Stomach (tissue), 4 donors: ENCODE measurements around the gene RASA3.
A peak's percentile ranks its signal among the peaks of the same experiment; 100 is the strongest.

Experiments
- EP300 ChIP-seq: sonication (generic); formaldehyde crosslinking; IDR thresholded peaks from one replicate; pipeline ENCODE4 v1.6.1; 2017; ENCODE audit warnings: antibody characterized with exemption
- POLR2A ChIP-seq, 4 donors: fragments of 450-650 bp; IDR thresholded peaks; one replicate each; pipeline ENCODE4 v1.6.1; 2016; ENCODE audit warnings: antibody characterized with exemption in 4 of 4, control low read depth in 2 of 4, mild to moderate bottlenecking in 1 of 4, moderate library complexity in 1 of 4
- POLR2AphosphoS5 ChIP-seq, 3 donors: sonication (generic); formaldehyde crosslinking; IDR thresholded peaks; one replicate each; pipeline ENCODE4 v1.6.1; 2016; ENCODE audit warnings: antibody characterized with exemption in 3 of 3
- TF ChIP-seq, protein P1 (sequence below), 7 experiments: fragments of 450-650 bp in 4 of 7; fragments of 200-600 bp in 3 of 7; sonication (generic) in 3 of 7; IDR thresholded peaks; one replicate each; pipeline ENCODE4 v1.5.1; 2016 to 2019; ENCODE audit warnings: antibody characterized with exemption in 7 of 7, control low read depth in 2 of 7, mild to moderate bottlenecking in 1 of 7

DNA sequence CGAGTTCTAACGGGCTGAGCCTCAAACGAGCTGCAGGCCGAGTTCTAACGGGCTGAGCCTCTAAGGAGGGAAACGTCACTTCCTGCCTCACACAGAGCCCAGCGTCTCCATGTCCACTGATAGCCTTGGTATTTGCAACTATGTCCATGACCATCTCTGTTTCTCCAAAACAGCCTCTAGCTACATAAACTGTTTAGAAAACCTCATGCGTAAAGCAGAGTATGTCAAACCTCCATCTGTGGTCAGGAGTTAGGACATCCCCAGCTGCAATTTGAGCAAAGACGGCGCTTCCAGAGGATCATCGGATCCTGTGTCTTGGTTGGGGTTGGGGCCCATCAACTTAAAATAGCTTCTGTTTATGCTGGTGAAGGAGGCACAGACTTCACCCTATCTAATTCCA is 20.8 kb downstream of the RASA3 start:
- TF ChIP-seq, protein P1, sequence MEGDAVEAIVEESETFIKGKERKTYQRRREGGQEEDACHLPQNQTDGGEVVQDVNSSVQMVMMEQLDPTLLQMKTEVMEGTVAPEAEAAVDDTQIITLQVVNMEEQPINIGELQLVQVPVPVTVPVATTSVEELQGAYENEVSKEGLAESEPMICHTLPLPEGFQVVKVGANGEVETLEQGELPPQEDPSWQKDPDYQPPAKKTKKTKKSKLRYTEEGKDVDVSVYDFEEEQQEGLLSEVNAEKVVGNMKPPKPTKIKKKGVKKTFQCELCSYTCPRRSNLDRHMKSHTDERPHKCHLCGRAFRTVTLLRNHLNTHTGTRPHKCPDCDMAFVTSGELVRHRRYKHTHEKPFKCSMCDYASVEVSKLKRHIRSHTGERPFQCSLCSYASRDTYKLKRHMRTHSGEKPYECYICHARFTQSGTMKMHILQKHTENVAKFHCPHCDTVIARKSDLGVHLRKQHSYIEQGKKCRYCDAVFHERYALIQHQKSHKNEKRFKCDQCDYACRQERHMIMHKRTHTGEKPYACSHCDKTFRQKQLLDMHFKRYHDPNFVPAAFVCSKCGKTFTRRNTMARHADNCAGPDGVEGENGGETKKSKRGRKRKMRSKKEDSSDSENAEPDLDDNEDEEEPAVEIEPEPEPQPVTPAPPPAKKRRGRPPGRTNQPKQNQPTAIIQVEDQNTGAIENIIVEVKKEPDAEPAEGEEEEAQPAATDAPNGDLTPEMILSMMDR (IDR thresholded peaks at IDR 0.05): no peak
- TF ChIP-seq POLR2A (IDR thresholded peaks at IDR 0.05) (no peak), EP300 (no peak), POLR2AphosphoS5 (IDR thresholded peaks at IDR 0.05) (peak in 1 of 3 donors; percentile 40)
